HG03045 (cell line): ENCODE data around the gene GDF15.
"Not testable (repeated sequence)": the region's sequence is repeated elsewhere in the genome, so short reads cannot be mapped to it uniquely, and the experiment has no call there.

Source experiments
- ATAC-seq: cut with Tn5 transposase; IDR thresholded peaks from one replicate; pipeline ENCODE4 v1.9.1; 2021; ENCODE audit warnings: mild to moderate bottlenecking, moderate library complexity; ENCODE audit not compliant: unreplicated experiment

GDF15 gene

GRCh38 chr19:18390065-18390907, 4.3 kb downstream of the GDF15 start:
- no peak for ATAC-seq

GRCh38 chr19:18391509-18392075, 5.6 kb downstream of the GDF15 start:
- no peak for ATAC-seq

- ATAC-seq: no peak
Measured at GRCh38 chr19:18392417-18392816, 6.5 kb downstream of the GDF15 start.

GRCh38 chr19:18392926-18393325, 7.0 kb downstream of the GDF15 start:
- ATAC-seq: no peak

GRCh38 chr19:18393836-18394235, 7.9 kb downstream of the GDF15 start:
- ATAC-seq: no peak

GRCh38 chr19:18396471-18397241, 10.7 kb downstream of the GDF15 start:
- ATAC-seq: no peak

GRCh38 chr19:18397242-18398202, 11.6 kb downstream of the GDF15 start, which contains the start of gene LRRC25:
LRRC25 (minus strand) TSS chr19:18397622; CDS start chr19:18396963, 659 bp downstream.
- ATAC-seq: no peak

GRCh38 chr19:18399008-18399407, 13.1 kb downstream of the GDF15 start:
- no peak for ATAC-seq

GRCh38 chr19:18401580-18402112, 15.7 kb downstream of the GDF15 start:
- no peak for ATAC-seq

- not testable (repeated sequence) for ATAC-seq
Measured at GRCh38 chr19:18402455-18403248, 16.7 kb downstream of the GDF15 start.

- ATAC-seq: not testable (repeated sequence)
Measured at GRCh38 chr19:18405754-18406153, 19.8 kb downstream of the GDF15 start.

- no peak for ATAC-seq
Measured at GRCh38 chr19:18406749-18407148, 20.8 kb downstream of the GDF15 start.

- ATAC-seq: no peak
Measured at GRCh38 chr19:18408053-18408476, 22.1 kb downstream of the GDF15 start.

- no peak for ATAC-seq
Measured at GRCh38 chr19:18412610-18413239, 26.8 kb downstream of the GDF15 start.

- no peak for ATAC-seq
Measured at GRCh38 chr19:18414504-18415177, 28.7 kb downstream of the GDF15 start.

GRCh38 chr19:18415178-18415867, 29.4 kb downstream of the GDF15 start:
- no peak for ATAC-seq

GRCh38 chr19:18416778-18417249, 30.9 kb downstream of the GDF15 start:
- ATAC-seq: no peak
